ENCODE results near the gene KCNAB2. TPM values are rescaled to one million over a fixed set of nuclear protein-coding genes. Genes with fewer than 3 reads are reported as not detected.

KCNAB2 gene
- total and polyA plus RNA-seq, 2 donors (not counting 1 experiment from before 2014, with no cell fraction given), result 90.7 to 143 TPM

DNA sequence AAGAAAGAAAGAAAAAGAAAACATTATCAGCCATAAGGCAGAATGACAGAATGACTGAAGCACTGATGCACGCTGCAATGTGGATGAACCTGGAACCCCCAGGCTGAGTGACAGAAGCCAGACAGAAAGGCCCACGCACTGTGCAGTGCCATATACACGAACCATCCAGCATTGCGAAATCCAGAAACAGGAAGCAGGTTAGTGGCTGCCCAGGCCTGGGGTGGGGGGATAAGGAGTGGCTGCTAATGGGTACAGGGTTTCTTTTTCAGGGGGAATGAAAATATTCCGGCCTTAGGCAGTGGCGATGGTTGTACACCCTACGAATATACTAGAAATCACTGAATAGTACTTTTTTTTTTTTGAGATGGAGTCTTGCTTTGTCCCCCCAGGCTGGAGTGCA lies 77.4 kb downstream of the KCNAB2 start:
- H3K9me3 ChIP-seq (ENCODE audit: control extremely low read depth in 1 of 3, control insufficient read depth in 2 of 3, insufficient read depth in 1 of 3, low read length in 2 of 3), result peaks cover 0 to 4% (median 0%) of the 10 kb centered on the region in 3 donors
- Mint-ChIP-seq H3K4me1 (peaks cover 3% of the 10 kb centered on the region), H3K4me3 (no peak overlapping the region), H3K27ac (no peak overlapping the region), H3K9me3 (ENCODE audit: insufficient read depth) (no peaks in the 10 kb centered on the region), H3K27me3 (peaks cover 10% of the 10 kb centered on the region)
- H3K27ac ChIP-seq (ENCODE audit: low read length in 2 of 2), result no peak overlapping the region
- WGBS (ENCODE audit: insufficient coverage), result 33% methylated on average over 4 of the region's 7 CpGs
- intact Hi-C loops (cut with micrococcal nuclease), result no loop called here
- H2AFZ ChIP-seq (ENCODE audit: insufficient read depth, low read depth, low read length, poor library complexity, severe bottlenecking), result no peak overlapping the region
- no peak overlapping the region for H3K4me3 ChIP-seq (ENCODE audit: control extremely low read depth in 1 of 5, extremely low read depth in 1 of 5, insufficient read depth in 1 of 5, low read depth in 2 of 5, low read length in 4 of 5)
- ChIA-PET CTCF (no interaction called here), POLR2A (no interaction called here)
- H3K79me2 ChIP-seq (ENCODE audit: control insufficient read depth, insufficient read depth, low read length), result no peaks in the 10 kb centered on the region
- ATAC-seq (ENCODE audit: low read depth) (no peak), DNase-seq (no peak)
- no peak overlapping the region for H3K9ac ChIP-seq (ENCODE audit: low read length)
- no peaks in the 10 kb centered on the region for H3K36me3 ChIP-seq (replicated peaks in 1 of 2; ENCODE audit: control extremely low read depth in 1 of 2, control insufficient read depth in 1 of 2, extremely low read depth in 1 of 2, insufficient read depth in 2 of 2, low read length in 1 of 2)
- no peak overlapping the region for H3K4me2 ChIP-seq (replicated peaks; ENCODE audit: low read depth, low read length, poor library complexity, severe bottlenecking)
- no peak for TF ChIP-seq EZH2 (IDR thresholded peaks at IDR 0.05; ENCODE audit: borderline replicate concordance, insufficient read depth, low read depth, low read length, poor library complexity, severe bottlenecking)
- TF ChIP-seq, protein P1, sequence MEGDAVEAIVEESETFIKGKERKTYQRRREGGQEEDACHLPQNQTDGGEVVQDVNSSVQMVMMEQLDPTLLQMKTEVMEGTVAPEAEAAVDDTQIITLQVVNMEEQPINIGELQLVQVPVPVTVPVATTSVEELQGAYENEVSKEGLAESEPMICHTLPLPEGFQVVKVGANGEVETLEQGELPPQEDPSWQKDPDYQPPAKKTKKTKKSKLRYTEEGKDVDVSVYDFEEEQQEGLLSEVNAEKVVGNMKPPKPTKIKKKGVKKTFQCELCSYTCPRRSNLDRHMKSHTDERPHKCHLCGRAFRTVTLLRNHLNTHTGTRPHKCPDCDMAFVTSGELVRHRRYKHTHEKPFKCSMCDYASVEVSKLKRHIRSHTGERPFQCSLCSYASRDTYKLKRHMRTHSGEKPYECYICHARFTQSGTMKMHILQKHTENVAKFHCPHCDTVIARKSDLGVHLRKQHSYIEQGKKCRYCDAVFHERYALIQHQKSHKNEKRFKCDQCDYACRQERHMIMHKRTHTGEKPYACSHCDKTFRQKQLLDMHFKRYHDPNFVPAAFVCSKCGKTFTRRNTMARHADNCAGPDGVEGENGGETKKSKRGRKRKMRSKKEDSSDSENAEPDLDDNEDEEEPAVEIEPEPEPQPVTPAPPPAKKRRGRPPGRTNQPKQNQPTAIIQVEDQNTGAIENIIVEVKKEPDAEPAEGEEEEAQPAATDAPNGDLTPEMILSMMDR (IDR thresholded peaks at IDR 0.05), result no peak
- peaks cover 0 to 6% (median 0%) of the 10 kb centered on the region in 4 experiments for H3K27me3 ChIP-seq (replicated peaks in 1 of 4; ENCODE audit: control extremely low read depth in 1 of 4, control insufficient read depth in 3 of 4, insufficient read depth in 4 of 4, low read length in 3 of 4)
- no peaks in the 10 kb centered on the region for H4K20me1 ChIP-seq (ENCODE audit: control insufficient read depth, insufficient read depth, low read length, poor library complexity, severe bottlenecking)
- H3K4me1 ChIP-seq (ENCODE audit: control insufficient read depth in 2 of 2, insufficient read depth in 2 of 2, low read length in 2 of 2), result no peaks in the 10 kb centered on the region

- ChIA-PET POLR2A (no interaction called here), CTCF (no interaction called here)
- Histone ChIP-seq H3K4me1 (ENCODE audit: control insufficient read depth in 2 of 2, insufficient read depth in 2 of 2, low read length in 2 of 2) (no peaks in the 10 kb centered on the region), H3K4me2 (replicated peaks; ENCODE audit: low read depth, low read length, poor library complexity, severe bottlenecking) (no peak overlapping the region), H4K20me1 (ENCODE audit: control insufficient read depth, insufficient read depth, low read length, poor library complexity, severe bottlenecking) (no peaks in the 10 kb centered on the region), H3K27ac (ENCODE audit: low read length in 2 of 2) (no peak overlapping the region), H3K27me3 (replicated peaks in 1 of 4; ENCODE audit: control extremely low read depth in 1 of 4, control insufficient read depth in 3 of 4, insufficient read depth in 4 of 4, low read length in 3 of 4) (peaks cover 0 to 8% (median 0%) of the 10 kb centered on the region in 4 experiments), H3K4me3 (ENCODE audit: control extremely low read depth in 1 of 5, extremely low read depth in 1 of 5, insufficient read depth in 1 of 5, low read depth in 2 of 5, low read length in 4 of 5) (no peak overlapping the region), H3K9ac (ENCODE audit: low read length) (no peak overlapping the region), H2AFZ (ENCODE audit: insufficient read depth, low read depth, low read length, poor library complexity, severe bottlenecking) (no peak overlapping the region), H3K36me3 (replicated peaks in 1 of 2; ENCODE audit: control extremely low read depth in 1 of 2, control insufficient read depth in 1 of 2, extremely low read depth in 1 of 2, insufficient read depth in 2 of 2, low read length in 1 of 2) (no peaks in the 10 kb centered on the region), H3K9me3 (ENCODE audit: control extremely low read depth in 1 of 3, control insufficient read depth in 2 of 3, insufficient read depth in 1 of 3, low read length in 2 of 3) (peaks cover 0 to 7% (median 0%) of the 10 kb centered on the region in 3 donors), H3K79me2 (ENCODE audit: control insufficient read depth, insufficient read depth, low read length) (no peaks in the 10 kb centered on the region)
- ATAC-seq (ENCODE audit: low read depth) (no peak), DNase-seq (no peak)
- intact Hi-C loops (cut with micrococcal nuclease), result no loop called here
- H3K27me3 Mint-ChIP-seq, result peaks cover 10% of the 10 kb centered on the region
- no peak overlapping the region for H3K27ac Mint-ChIP-seq
- H3K4me1 Mint-ChIP-seq, result peaks cover 3% of the 10 kb centered on the region
- TF ChIP-seq EZH2 (IDR thresholded peaks at IDR 0.05; ENCODE audit: borderline replicate concordance, insufficient read depth, low read depth, low read length, poor library complexity, severe bottlenecking), result no peak
- 50% methylated on average over 9 of the region's 10 CpGs for WGBS (ENCODE audit: insufficient coverage)
- H3K9me3 Mint-ChIP-seq (ENCODE audit: insufficient read depth), result no peaks in the 10 kb centered on the region
- no peak overlapping the region for H3K4me3 Mint-ChIP-seq
These were observed 78.1 kb downstream of the KCNAB2 start for GRCh38 chr1:6123816-6124215.
